Transverse colon (tissue), 4 donors: ENCODE measurements around the gene ERC2. TPM values are rescaled to one million over a fixed set of nuclear protein-coding genes. Genes with fewer than 3 reads are reported as not detected.

ENCODE experiments used
- DNase-seq: peaks from one replicate; pipeline ENCODE4 v3.0.0-alpha.2; 2019
- H3K27ac ChIP-seq, 4 donors: fragments of 200-600 bp; sonication (generic); 2 replicates each; pipeline ENCODE4 v1.5.1; 2016 to 2018; ENCODE audit warnings: inconsistent platforms in 4 of 4
- H3K27me3 ChIP-seq: fragments of 200-600 bp; sonication (generic); 2 replicates; pipeline ENCODE4 v1.5.1; 2017; ENCODE audit warnings: inconsistent platforms
- H3K36me3 ChIP-seq, 4 donors: fragments of 200-600 bp; sonication (generic); 2 replicates each; pipeline ENCODE4 v1.5.1; 2017 to 2019; ENCODE audit warnings: inconsistent platforms in 4 of 4
- H3K4me1 ChIP-seq, 4 donors: fragments of 200-600 bp; sonication (generic); 2 replicates each; pipeline ENCODE4 v1.5.1; 2017 to 2020; ENCODE audit warnings: inconsistent platforms in 4 of 4
- H3K4me3 ChIP-seq, 4 donors: fragments of 200-600 bp; sonication (generic); 1 replicate in 1 of 4; 2 replicates in 3 of 4; pipeline versions ENCODE4 v1.5.1 to v1.6.1; 2017 to 2019; ENCODE audit warnings: inconsistent platforms in 4 of 4
- H3K9me3 ChIP-seq, 2 donors: fragments of 200-600 bp; sonication (generic); 2 replicates each; pipeline ENCODE4 v1.5.1; 2017 to 2019; ENCODE audit warnings: inconsistent platforms in 2 of 2
- EP300 ChIP-seq: sonication (generic); formaldehyde crosslinking; IDR thresholded peaks from one replicate; pipeline ENCODE4 v1.6.1; 2017; ENCODE audit warnings: antibody characterized with exemption, low read depth
- POLR2A ChIP-seq: fragments of 450-650 bp; IDR thresholded peaks from one replicate; pipeline ENCODE4 v1.6.1; 2016; ENCODE audit warnings: antibody characterized with exemption, mild to moderate bottlenecking, moderate library complexity
- POLR2AphosphoS5 ChIP-seq, 3 donors: sonication (generic); formaldehyde crosslinking; IDR thresholded peaks; one replicate each; pipeline ENCODE4 v1.6.1; 2016; ENCODE audit warnings: antibody characterized with exemption in 3 of 3
- WGBS, 2 donors: methylation state at CpG; one replicate each; pipeline ENCODE4 v1.1.5; 2018; ENCODE audit warnings: low coverage in 1 of 2; 5-methylcytosine and 5-hydroxymethylcytosine counted together
- in situ Hi-C, 4 donors: fragments of 200-750 bp; cut with MboI; loops; one replicate each; pipeline versions ENCODE4 v1.15.0 to v1.15.1; 2017; ENCODE audit warnings: low sequenced_read_pairs in 3 of 4, low pct_ligation_motif_present in 1 of 4, low pct_unique_long_range_greater_than_20kb in 1 of 4
- intact Hi-C: fragments of 100-400 bp; cut with DNase I; formaldehyde crosslinking; loops from one replicate; pipeline ENCODE4 v1.15.1; 2023; ENCODE audit warnings: low total_unique reads
- total RNA-seq, 4 donors: library from RNA; depleted of rRNA; stranded (reverse); fragments of >200 nt; gene quantifications; one replicate each; pipeline ENCODE4 v1.1.0, GENCODE V29; 2016
- TF ChIP-seq, protein P1 (sequence below), 5 experiments: fragments of 200-600 bp in 3 of 5; fragments of 450-650 bp in 2 of 5; sonication (generic) in 3 of 5; IDR thresholded peaks; 1 replicate in 2 of 5; 2 replicates in 3 of 5; pipeline ENCODE4 v1.5.1; 2016 to 2017; ENCODE audit warnings: antibody characterized with exemption in 5 of 5, inconsistent platforms in 3 of 5, mild to moderate bottlenecking in 2 of 5, moderate library complexity in 1 of 5

Gene ERC2
- total RNA-seq, 4 donors from 2014 or later: 0.41 to 1.3 TPM; not detected in 2

DNA sequence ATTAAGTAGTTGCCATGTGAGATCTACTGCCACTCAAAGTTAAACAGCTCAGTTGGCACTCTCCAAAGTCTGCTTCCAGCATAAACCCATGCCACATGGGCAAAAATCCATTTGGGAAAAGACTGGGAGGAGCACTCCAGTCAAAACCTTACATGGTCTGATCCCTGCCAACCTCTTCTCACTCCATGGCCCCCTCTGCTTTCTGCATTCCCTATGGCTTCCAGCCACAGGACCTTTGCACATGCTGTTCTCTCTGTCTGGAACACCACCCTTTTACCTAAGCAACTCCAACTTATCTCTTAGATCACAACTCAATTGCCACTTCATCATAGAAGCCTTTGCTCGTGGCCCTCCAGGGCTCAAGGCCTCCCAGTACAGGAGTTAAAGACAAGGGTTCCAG is 910.7 kb downstream of the ERC2 start:
- H3K9me3 ChIP-seq: no peaks in the 10 kb centered on the region
- no peak overlapping the region for H3K4me3 ChIP-seq
- TF ChIP-seq, protein P1, sequence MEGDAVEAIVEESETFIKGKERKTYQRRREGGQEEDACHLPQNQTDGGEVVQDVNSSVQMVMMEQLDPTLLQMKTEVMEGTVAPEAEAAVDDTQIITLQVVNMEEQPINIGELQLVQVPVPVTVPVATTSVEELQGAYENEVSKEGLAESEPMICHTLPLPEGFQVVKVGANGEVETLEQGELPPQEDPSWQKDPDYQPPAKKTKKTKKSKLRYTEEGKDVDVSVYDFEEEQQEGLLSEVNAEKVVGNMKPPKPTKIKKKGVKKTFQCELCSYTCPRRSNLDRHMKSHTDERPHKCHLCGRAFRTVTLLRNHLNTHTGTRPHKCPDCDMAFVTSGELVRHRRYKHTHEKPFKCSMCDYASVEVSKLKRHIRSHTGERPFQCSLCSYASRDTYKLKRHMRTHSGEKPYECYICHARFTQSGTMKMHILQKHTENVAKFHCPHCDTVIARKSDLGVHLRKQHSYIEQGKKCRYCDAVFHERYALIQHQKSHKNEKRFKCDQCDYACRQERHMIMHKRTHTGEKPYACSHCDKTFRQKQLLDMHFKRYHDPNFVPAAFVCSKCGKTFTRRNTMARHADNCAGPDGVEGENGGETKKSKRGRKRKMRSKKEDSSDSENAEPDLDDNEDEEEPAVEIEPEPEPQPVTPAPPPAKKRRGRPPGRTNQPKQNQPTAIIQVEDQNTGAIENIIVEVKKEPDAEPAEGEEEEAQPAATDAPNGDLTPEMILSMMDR (IDR thresholded peaks at IDR 0.05): no peak
- TF ChIP-seq POLR2A (no peak), POLR2AphosphoS5 (IDR thresholded peaks at IDR 0.05) (no peak), EP300 (no peak)
- H3K36me3 ChIP-seq: no peaks in the 10 kb centered on the region
- no peaks in the 10 kb centered on the region for H3K27me3 ChIP-seq
- WGBS, 2 donors: 89% methylated on average over 1 of the region's 1 CpG; no CpG with 5 or more reads in 1 of the 2 donors
- H3K27ac ChIP-seq: no peak overlapping the region
- in situ Hi-C loops (no loop called here), intact Hi-C loops (no loop called here)
- H3K4me1 ChIP-seq: peaks cover 0 to 9% (median 0%) of the 10 kb centered on the region in 4 donors
- DNase-seq: no peak

DNA sequence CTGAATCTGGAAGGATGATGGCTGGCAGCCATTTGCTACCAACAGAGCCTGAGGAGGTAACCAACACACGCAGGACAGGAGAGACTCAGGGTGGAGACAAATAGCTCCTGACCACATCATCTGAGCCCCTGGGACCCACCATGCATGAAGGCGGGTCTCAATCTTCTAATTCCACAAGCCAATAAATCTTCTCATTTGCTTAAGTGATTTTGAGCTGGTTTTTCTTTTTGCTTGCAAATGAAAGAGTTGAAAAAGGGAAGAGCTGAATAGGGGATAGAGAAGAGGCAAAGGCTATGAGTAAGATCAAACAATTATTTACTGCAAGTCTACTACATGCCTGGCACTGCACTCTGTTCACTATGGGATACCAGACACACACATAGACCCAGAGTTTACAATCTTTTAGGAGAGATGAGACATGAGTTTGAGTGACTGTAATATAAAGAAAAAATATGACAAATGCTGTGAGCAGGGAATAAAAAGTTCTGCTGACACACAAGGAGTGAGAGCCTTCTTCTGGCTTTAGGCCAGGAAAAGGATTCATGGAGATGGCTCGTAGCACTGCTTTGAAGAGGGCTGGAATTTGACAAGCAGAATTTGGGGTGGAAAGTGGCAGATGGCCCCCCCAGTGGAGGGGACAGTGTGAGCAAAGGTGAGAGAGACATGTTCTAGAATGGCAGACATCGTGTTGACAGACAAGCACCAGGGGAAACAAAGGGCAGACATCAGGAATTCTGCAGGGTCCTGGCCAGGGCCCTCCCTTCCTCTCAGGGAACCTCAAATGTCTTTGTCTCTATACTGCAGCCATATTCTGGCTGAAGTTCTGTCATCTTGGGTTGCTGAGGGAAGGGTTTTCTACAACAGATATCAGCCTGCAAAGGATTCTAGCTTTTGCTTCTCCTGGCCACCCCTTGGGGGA is 911.4 kb downstream of the ERC2 start:
- DNase-seq: no peak
- H3K9me3 ChIP-seq: no peaks in the 10 kb centered on the region
- H3K27ac ChIP-seq: no peak overlapping the region
- H3K27me3 ChIP-seq: no peaks in the 10 kb centered on the region
- TF ChIP-seq POLR2AphosphoS5 (IDR thresholded peaks at IDR 0.05): no peak
- TF ChIP-seq, protein P1 (IDR thresholded peaks at IDR 0.05): no peak
- TF ChIP-seq EP300: no peak
- no peak for TF ChIP-seq POLR2A
- H3K4me1 ChIP-seq: peaks cover 0 to 9% (median 0%) of the 10 kb centered on the region in 4 donors
- 71 to 89% methylated on average over 3 to 4 of the region's 4 CpGs for WGBS, 2 donors
- intact Hi-C loops: no loop called here
- no peak overlapping the region for H3K4me3 ChIP-seq
- no peaks in the 10 kb centered on the region for H3K36me3 ChIP-seq
- in situ Hi-C loops: no loop called here

DNA sequence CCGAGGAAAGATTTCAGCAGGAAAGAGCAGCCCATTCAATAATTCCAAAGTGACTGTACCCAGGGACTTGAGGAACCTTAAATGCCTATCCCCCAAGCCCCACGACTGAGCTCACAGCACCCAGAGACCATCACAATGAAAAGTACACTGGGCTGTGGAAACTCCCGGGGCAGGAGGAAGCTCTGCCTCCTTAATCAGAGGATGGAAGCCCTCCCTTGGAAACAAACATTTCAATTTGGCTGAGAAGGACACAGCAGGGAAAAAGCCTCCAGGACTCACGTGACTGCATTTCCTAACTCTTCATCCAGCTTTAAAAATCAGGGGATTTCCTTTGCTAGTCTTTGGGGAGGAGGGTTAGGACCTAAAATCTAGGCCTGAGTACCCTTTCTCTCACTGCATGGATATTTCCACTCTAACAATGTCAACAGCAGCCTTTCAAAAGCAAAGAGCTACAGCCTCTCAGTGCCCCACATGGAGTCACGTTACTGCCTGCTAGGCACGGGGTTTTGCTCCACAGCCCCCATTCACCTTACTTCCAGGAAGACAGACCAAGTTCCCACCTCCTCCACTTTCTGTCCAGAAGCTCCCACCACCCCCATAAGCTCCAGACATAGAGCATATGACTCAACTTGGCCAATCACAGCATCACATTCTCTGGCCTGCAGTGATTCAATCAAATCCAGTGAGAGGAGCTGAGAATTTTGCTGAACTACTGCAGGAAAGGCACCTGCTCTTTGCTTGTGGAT is 912.2 kb downstream of the ERC2 start:
- Histone ChIP-seq H3K36me3 (no peaks in the 10 kb centered on the region), H3K4me1 (peaks cover 0 to 9% (median 0%) of the 10 kb centered on the region in 4 donors), H3K4me3 (no peak overlapping the region), H3K27me3 (no peaks in the 10 kb centered on the region), H3K27ac (no peak overlapping the region), H3K9me3 (no peaks in the 10 kb centered on the region)
- intact Hi-C loops (no loop called here), in situ Hi-C loops (no loop called here)
- 64 to 68% methylated on average over 2 to 6 of the region's 6 CpGs for WGBS, 2 donors
- no peak for DNase-seq
- TF ChIP-seq POLR2AphosphoS5 (IDR thresholded peaks at IDR 0.05): no peak
- no peak for TF ChIP-seq POLR2A
- TF ChIP-seq, protein P1 (IDR thresholded peaks at IDR 0.05): no peak
- no peak for TF ChIP-seq EP300
